GM20431 (cell line): ENCODE measurements around the gene SPINK8.
"Not testable (repeated sequence)": the region's sequence is repeated elsewhere in the genome, so short reads cannot be mapped to it uniquely, and the experiment has no call there.

Experiments
- in situ Hi-C: fragments of 300-500 bp; cut with MseI, MboI; formaldehyde crosslinking; loops from one replicate; pipeline ENCODE4 v1.15.0; 2020; ENCODE audit warnings: low sequenced_read_pairs; ENCODE audit not compliant: unreplicated experiment

The SPINK8 gene

GRCh38 chr3:48331706-48332435, 1.6 kb downstream of the SPINK8 start:
- in situ Hi-C loops = not testable (repeated sequence)

- in situ Hi-C loops = no loop called here
Measured at GRCh38 chr3:48320996-48321395, 12.5 kb downstream of the SPINK8 start.

DNA sequence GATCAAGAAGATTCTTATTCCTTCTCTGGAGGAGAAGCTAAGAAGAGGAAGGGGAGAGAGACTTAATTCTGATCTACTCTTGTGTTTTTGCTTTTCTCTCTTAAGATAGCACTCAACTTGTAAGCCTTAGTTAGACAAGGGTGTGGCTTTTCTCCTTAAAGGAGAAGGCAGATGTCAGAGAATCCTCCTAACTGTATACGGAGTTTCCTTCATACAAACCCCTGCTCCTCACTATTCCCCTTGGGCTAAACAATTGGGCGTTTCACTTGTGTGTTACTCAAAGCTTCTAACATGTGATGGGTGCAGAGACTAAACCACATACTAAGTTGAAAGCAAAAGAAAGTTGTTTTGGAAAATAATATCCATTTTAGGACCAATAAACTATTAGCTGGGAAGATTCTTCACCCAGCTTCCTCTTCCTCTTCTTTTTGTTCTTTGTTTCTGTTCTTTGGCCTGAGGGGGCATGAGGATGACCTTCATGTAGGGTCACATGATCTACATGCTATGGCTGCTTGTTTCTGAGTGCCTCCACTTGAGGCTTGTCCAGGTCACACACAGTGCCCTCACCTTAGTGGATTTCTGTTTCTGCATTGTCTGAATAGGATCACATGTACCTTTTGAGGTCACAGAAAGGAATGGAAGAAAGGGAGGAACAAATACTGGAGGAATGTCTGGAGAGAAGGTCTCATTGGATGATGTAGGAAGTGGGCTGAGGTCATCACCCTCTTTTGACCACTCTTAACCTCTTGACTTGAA, 14.6 kb downstream of the SPINK8 start:
- in situ Hi-C loops = no loop called here

- in situ Hi-C loops = no loop called here
Measured at GRCh38 chr3:48314542-48314941, 18.9 kb downstream of the SPINK8 start.

- in situ Hi-C loops = no loop called here
Measured at GRCh38 chr3:48306860-48307530, 26.5 kb downstream of the SPINK8 start.

- in situ Hi-C loops = no loop called here
Measured at GRCh38 chr3:48306290-48306689, 27.2 kb downstream of the SPINK8 start.

DNA sequence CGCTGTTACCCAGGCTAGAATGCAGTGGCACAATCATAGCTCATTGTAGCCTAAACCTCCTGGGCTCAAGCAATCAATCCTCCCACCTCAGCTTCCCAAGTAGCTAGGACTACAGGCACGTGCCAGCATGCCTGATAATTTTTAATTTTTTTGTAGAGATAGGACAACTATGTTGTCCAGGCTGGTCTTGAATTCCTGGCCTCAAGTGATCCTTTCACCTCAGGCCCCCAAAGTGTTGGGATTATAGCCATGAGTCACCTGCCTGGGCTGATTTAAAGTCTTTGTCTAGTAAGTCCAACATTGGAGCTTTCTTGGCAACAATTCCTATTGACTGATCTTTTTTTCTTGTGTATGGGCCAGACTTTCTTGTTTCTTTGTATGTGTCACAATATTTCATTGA, 28.1 kb downstream of the SPINK8 start:
- in situ Hi-C loops = no loop called here

GRCh38 chr3:48303021-48303420, 30.4 kb downstream of the SPINK8 start:
- in situ Hi-C loops = no loop called here

- in situ Hi-C loops = no loop called here
Measured at GRCh38 chr3:48301800-48302166, 31.7 kb downstream of the SPINK8 start.

- in situ Hi-C loops = no loop called here
Measured at GRCh38 chr3:48301020-48301799, 32.3 kb downstream of the SPINK8 start, which contains the start of gene NME6. TSS of gene NME6 (minus strand) at chr3:48301367.

DNA sequence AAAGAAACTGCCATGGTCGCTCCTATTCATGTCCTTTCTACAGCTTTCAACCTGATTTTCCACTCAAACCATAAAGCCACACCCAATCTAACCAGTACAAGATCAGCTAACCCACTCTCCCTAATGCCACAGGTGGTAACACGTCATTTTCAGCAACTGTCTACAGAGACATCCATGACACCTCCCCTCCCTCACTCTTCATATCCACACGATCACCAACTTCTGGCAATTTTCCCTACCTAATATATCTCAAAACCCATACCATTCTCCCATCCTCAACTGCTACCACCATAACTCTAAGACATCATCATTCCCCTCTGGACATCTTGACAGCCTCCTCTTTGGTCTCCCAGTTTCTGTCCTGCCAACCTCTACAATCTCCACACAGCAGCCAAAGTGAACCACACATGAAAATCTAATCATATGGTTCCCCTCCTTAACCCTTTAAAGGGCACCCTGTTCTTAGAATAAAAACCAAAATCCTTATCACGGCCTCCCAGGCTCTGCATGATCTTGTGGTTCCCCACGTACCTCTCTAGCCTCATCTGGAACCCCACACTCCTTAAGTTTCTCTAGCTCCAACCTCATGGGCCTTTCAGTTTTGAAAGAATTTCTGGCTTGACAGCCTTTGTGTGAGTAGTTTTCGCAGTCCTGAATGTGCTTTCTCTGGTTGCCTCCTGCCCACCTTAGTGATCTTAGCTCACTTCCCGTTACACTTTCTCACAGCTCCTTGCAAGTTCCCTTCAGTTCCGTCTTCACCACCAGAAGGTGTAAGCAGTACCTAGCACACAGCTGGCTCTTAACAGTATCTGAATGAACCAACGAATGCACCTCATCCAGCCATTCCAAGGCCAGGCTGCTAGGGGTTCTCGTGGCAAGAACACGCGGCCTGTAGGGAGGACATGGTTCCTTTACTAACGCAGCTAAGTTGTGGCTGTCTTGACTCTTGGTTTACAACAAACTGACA, 33.4 kb downstream of the SPINK8 start:
- in situ Hi-C loops = no loop called here

DNA sequence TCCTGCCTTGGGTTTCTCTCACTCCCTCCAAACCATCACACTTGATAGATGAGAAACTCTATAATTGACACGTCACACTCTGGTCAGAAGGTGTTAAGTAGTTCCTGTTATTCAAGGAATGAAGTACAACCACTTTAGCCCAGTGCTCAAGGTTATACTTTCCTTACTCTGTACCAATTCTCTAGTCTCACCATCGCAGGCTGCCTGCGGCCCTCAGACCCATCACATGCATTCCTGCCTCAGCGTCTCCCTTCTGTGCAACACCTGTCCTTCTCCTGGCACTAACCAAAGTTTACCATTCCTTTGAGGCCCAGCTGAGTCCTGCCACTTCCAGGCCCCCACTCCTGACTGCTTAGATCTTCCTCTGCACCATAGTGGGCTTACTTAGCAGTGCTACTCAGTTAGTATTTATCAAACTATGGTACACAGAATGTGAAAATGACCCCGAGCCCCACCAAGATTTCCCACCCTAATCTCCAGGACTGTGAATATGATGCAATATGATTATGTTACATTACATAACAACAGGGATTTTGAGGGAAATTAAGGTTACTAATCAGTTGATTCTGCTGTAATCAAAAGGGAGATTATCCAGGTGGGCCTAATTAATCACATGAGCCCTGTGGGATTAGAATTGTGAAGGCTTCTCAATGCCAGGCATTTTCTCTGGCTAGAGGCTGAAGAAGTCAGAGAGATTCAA, 36.2 kb downstream of the SPINK8 start:
- in situ Hi-C loops = no loop called here

GRCh38 chr3:48296699-48297098, 36.8 kb downstream of the SPINK8 start:
- in situ Hi-C loops = no loop called here

GRCh38 chr3:48294611-48295263, 38.7 kb downstream of the SPINK8 start:
- in situ Hi-C loops = no loop called here

GRCh38 chr3:48289659-48290058, 43.8 kb downstream of the SPINK8 start:
- in situ Hi-C loops = no loop called here

- in situ Hi-C loops = no loop called here
Measured at GRCh38 chr3:48287034-48287433, 46.4 kb downstream of the SPINK8 start.

- in situ Hi-C loops = no loop called here
Measured at GRCh38 chr3:48286308-48286707, 47.2 kb downstream of the SPINK8 start.

DNA sequence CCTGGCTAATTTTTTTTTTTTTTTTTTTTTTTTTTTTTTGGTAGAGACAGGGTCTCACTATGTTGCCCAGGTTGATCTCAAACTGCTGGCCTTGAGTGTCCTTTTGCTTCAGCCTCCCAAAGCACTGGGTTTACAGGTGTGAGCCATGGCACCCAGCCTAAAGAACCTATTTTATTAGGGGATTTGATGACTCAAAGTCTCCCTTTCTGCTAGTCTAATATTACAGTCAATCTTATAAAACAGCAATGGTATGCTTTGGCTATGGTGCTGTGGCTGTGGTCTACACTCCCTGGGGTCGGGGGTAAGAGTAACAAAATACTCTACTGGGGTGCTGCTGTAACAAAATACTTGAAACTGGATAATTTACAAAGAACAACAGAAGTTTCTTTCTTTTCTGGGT, 47.8 kb downstream of the SPINK8 start:
- in situ Hi-C loops = no loop called here
